HG03175 (cell line): Measurements from ENCODE around the gene F13B.
"Not testable (repeated sequence)": the region's sequence is repeated elsewhere in the genome, so short reads cannot be mapped to it uniquely, and the experiment has no call there.

Source experiments
- ATAC-seq: cut with Tn5 transposase; IDR thresholded peaks from one replicate; pipeline ENCODE4 v1.9.1; 2021; ENCODE audit warnings: mild to moderate bottlenecking, moderate library complexity; ENCODE audit not compliant: unreplicated experiment

Gene F13B

DNA sequence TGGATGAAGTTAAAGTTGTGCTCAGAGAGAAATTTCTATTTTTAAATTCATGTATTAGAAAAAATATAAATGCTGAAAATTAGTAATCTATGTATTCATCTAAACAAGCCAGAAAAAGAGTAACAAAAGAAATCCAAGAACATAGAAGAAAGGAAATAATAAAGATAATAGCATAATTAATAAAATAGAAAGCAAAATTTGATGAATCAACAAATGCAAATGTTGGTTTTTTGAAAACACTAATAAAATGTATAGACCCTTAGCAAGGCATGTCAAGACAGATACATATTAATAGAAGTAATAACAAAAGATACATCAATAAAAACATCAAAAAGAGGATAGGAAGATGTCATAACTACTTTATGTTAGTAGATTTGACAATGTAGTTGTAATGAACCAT is 18.0 kb downstream of the F13B start:
- ATAC-seq, result no peak

- no peak for ATAC-seq
These were observed 24.3 kb downstream of the F13B start for GRCh38 chr1:197042676-197043341.

DNA sequence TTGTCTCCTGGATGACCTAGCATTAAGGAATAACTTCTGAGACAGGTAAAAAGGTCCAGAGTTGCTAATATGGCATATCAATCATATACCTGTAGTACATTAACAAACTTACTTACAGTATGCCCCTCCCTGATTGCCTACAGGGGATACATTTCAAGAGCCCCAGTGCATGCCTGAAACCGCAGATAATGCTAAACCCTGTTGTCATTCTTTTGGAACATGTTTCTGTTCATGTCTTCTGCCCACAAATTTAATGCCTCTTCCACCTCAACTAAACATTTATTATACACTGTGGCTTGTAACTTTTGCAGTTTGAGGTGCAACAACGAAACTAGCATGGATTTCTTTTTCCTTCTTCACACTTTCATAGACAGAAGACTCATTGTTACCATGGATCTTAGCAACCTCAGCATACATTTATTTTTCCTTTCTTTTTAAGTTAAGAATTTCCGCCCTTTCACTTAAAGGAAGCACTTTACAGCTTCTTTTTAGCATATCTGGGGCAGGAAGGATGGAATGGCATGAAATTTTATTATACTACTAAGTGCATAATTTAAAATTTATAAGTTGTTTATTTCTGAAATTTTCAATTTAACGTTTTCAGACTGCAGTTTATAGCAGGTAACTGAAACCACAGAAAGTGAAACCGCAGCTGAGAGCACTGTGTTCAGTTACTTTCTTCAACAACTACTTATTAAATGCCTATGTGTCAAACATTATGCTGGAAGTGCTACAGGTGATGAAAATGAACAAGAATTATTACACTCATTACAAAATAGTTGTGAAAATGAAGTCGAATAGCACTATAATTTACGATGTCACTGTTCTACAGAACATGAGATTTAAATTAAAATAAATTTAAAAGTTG is 25.3 kb downstream of the F13B start:
- ATAC-seq, result peak; percentile 74

- no peak for ATAC-seq
These were observed 30.2 kb downstream of the F13B start for GRCh38 chr1:197036861-197037260.

DNA sequence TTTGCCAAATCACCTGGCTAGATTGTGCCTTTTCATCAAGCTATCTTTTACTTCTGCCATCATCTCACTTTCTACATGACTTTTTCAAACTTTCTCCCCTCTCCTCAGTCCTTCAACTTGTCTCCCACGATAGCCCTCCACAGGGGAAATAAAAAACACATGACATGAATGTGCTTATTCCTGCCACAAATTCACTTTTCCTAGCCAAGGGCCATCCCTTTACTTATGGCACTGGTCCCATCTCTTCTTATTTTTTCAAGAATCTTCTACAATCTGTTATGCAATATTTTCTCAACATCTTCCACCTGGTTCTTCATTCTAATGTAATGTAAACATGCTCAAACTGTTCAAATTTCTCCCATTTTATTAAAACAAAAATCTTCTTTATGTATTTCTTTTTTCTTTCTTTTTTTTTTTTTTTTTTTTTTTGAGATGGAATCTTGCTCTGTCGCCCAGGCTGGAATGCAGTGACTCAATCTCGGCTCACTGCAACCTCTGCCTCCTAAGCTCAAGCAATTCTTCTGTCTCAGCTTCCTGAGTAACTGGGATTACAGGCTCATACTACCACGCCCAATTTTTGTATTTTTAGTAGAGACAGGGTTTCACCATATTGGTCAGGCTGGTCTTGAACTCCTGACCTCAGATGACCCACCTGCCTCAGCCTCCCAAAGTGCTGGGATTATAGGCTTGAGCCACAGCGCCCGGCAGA is 32.3 kb downstream of the F13B start:
- ATAC-seq, result not testable (repeated sequence)

DNA sequence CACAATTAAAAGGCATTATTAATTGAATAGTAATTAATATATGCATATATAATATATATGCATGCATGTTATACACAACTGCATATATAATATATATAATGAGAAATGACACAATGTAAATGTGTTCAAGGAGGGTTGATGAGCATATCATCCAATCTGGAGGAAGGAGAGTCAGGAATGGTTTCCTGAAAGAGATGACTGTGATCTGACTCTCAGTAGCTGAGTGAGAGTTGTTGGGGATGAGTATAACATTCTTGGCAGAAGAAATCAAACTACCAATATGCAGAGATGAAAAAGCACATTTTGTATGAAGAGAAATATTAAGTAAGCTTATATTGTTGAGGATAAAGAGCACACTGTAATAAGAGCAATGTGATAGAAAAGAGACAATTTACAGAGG is 37.3 kb downstream of the F13B start:
- no peak for ATAC-seq

DNA sequence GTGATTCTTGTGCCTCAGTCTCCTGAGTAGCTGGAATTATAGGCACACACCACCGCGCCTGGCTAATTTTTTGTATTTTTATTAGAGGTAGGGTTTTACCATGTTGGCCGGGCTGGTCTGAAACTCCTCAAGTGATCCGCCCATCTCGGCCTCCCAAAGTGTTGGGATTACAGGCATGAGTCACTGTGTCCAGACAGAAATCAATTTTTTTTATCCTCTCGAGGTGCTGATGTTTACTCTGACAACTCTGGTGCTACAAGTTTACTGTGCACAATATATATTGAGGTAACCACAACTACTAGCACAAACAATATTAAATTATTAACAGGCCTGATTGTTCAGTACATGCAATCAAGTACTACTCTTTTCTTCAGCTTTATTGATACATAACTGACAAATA is 39.7 kb downstream of the F13B start:
- no peak for ATAC-seq

DNA sequence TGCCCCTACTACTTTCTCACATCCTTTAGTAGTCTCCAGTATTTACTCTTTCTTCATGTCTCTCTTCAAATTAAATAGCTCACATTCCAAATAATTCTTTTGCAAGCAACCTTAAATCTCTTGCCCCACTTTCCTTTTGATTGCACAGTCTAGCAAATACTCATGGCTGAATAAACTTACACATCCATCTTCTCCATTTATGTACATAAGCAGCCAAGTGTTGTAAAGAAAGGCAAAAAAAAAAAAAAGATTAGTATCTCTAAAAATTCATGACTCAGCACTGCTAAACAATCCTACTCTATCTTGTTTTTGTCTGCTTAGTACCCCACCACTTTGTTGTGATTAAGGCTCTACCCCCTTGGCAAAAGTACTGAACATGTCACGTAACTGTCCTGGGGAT is 42.6 kb downstream of the F13B start:
- ATAC-seq, result no peak

DNA sequence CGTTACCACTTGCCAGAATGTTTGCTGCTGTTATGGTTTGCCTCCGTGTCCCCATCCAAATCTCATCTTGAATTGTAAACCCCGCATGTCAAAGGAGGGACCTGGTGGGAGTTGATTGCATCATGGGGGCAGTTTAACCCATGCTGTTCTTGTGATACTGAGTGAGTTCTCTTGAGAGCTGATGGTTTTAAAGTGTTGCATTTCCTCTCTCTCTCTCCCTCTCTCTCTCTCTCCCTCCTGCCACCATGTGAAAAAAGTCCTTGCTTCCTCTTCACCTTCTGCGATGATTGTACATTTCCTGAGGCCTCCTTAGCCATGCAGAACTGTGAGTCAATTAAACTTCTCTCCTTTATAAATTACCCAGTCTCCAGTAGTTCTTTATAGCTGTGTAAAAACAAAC is 45.3 kb downstream of the F13B start:
- ATAC-seq, result no peak

- ATAC-seq, result no peak
These were observed 49.4 kb downstream of the F13B start for GRCh38 chr1:197017558-197018146.

DNA sequence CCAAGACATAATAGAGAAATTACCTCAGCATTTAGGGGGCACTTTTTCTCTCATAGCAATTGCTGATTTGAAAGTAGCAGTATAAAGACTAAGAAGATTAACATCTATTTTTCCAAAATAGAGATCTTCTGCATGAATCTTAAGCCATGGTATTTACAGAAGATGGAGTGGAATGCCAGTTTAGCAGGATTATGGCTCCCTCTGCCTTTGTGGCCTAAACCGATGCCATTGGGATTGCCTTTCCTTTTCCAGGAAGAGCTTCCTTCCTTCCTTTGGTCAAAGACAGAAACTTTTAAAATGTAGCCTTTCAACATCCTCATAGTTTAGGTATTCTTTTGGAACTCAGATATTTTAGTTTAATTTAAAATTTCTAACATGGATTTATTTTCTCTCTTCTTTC is 50.3 kb downstream of the F13B start:
- no peak for ATAC-seq

- no peak for ATAC-seq
These were observed 53.8 kb downstream of the F13B start for GRCh38 chr1:197013234-197013633.

DNA sequence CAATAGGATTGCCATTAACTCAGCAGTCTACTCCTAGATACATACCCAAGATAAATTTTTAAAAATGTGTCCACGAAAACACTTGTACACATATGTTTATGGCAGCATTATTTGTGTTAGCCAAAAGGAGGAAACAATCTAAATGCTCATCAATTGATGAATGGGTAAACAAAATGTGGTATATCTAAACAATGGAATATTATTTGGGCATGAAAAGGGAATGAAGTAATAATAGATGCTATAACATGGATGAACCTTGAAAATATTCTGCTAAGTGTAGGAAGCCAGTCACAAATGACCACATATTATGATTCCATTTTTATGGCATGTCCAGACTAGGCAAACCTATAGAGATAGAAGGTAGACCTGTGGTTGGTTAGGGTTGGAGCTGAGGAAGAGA is 55.4 kb downstream of the F13B start:
- no peak for ATAC-seq

DNA sequence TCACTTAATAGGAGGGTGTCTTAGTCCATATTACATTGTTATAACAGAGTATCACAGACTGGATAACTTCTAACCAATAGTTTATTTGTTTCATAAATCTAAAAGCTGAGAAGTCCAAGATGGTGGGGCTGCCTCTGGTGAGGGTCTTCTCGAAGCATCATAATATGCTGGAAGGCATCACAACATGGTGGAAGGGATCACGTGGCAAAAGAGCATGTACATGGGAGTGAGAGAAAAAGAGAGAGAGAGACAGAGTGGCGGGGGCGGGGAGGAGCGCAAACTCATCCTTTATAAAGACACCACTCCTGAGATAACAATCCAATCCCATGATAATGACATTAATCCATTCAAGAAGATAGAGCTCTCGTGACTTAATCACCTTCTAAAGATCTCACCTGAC is 58.2 kb downstream of the F13B start:
- ATAC-seq, result no peak

DNA sequence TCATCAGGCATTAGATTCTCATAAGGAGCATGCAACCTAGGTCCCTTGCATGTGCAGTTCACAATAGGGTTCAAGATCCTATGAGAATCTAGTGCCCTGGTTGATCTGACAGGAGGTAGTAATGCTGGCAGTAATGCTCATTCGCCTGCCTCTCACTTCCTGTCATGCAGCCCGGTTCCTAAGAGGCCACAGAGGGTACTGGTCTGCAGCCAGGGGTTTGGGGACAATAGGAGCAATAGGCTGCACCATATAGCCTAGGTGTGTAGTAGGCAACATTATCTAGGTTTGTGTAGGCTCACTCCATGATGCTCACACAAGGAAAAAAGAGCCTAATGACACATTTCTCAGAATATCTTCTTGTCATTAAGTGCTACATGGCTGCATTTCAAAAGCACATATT is 63.9 kb downstream of the F13B start:
- no peak for ATAC-seq

GRCh38 chr1:197001828-197002227 is 65.2 kb downstream of the F13B start:
- no peak for ATAC-seq

GRCh38 chr1:196997423-196997822 is 69.6 kb downstream of the F13B start:
- no peak for ATAC-seq

GRCh38 chr1:196993916-196994315 is 73.1 kb downstream of the F13B start:
- ATAC-seq, result no peak

GRCh38 chr1:196991919-196992651 is 75.0 kb downstream of the F13B start:
- ATAC-seq, result not testable (repeated sequence)
